Right ventricle myocardium superior (tissue), 1 donor: ENCODE results near the gene PRND. TPM values are rescaled to one million over a fixed set of nuclear protein-coding genes. Genes with fewer than 3 reads are reported as not detected.
A peak's percentile ranks its signal among the peaks of the same experiment; 100 is the strongest.
"Not testable (repeated sequence)": the region's sequence is repeated elsewhere in the genome, so short reads cannot be mapped to it uniquely, and the experiment has no call there.

Experiments used
- ATAC-seq: fragments of 200-7000 bp; cut with Tn5 transposase; one replicate; pipeline ENCODE4 v1.9.1; 2020; ENCODE audit warnings: mild to moderate bottlenecking; ENCODE audit not compliant: poor library complexity
- DNase-seq: peaks from one replicate; pipeline ENCODE4 v3.0.0-alpha.2; 2020
- intact Hi-C: fragments of 100-400 bp; cut with DNase I; formaldehyde crosslinking; loops from one replicate; pipeline ENCODE4 v1.11.2; 2022
- total RNA-seq: library from RNA; stranded (reverse); fragmentation: NEBNext Ultra II Directional; extraction: Animal tissue kit (Norgen Biotek cat#: 25700); gene quantifications from one replicate; pipeline ENCODE4 v1.2.1, GENCODE V29; 2021
- donor health status: DM: no; HTN: yes; CAD: no; lungs with severe emphysema.

PRND gene
- total RNA-seq, 1 donor from 2014 or later, result not detected

- intact Hi-C loops, result no loop called here
- ATAC-seq (peak; percentile 45), DNase-seq (no peak)
Observed at GRCh38 chr20:4726710-4727397, 5.1 kb downstream of the PRND start.

- DNase-seq, result no peak
Observed at GRCh38 chr20:4728120-4728760, 6.5 kb downstream of the PRND start.

GRCh38 chr20:4729265-4729664, 7.6 kb downstream of the PRND start:
- DNase-seq (no peak), ATAC-seq (no peak)
- intact Hi-C loops, result no loop called here

More at GRCh38 chr20:4728120-4728760, 6.5 kb downstream of the PRND start:
- intact Hi-C loops, result no loop called here
- no peak for ATAC-seq

- intact Hi-C loops, result no loop called here
- DNase-seq (no peak), ATAC-seq (no peak)
Observed at GRCh38 chr20:4730780-4731179, 9.1 kb downstream of the PRND start.

- DNase-seq (no peak), ATAC-seq (no peak)
- intact Hi-C loops, result no loop called here
Observed at GRCh38 chr20:4736875-4737274, 15.2 kb downstream of the PRND start.

- DNase-seq, result no peak
- intact Hi-C loops, result no loop called here
- ATAC-seq, result no peak
Observed at GRCh38 chr20:4737857-4738627, 16.3 kb downstream of the PRND start.

- DNase-seq, result peak; percentile 55
- intact Hi-C loops, result no loop called here
- no peak for ATAC-seq
Observed at GRCh38 chr20:4740774-4741431, 19.2 kb downstream of the PRND start.

GRCh38 chr20:4748847-4749246, 27.1 kb downstream of the PRND start:
- ATAC-seq (no peak), DNase-seq (no peak)
- intact Hi-C loops, result no loop called here

GRCh38 chr20:4749326-4749725, 27.6 kb downstream of the PRND start:
- intact Hi-C loops, result no loop called here
- DNase-seq (no peak), ATAC-seq (no peak)

GRCh38 chr20:4750381-4750780, 28.7 kb downstream of the PRND start:
- DNase-seq (no peak), ATAC-seq (no peak)
- intact Hi-C loops, result no loop called here

- intact Hi-C loops, ATAC-seq: not testable (repeated sequence)
- peak; percentile 48 for DNase-seq
Observed at GRCh38 chr20:4759100-4759884, 37.6 kb downstream of the PRND start.

- intact Hi-C loops, result no loop called here
- no peak for ATAC-seq
- DNase-seq, result no peak
Observed at GRCh38 chr20:4763261-4763660, 41.6 kb downstream of the PRND start.

GRCh38 chr20:4763723-4764510, 42.2 kb downstream of the PRND start:
- DNase-seq, result no peak
- intact Hi-C loops, result no loop called here
- no peak for ATAC-seq

- intact Hi-C loops, result no loop called here
- ATAC-seq, result no peak
- no peak for DNase-seq
Observed at GRCh38 chr20:4764805-4765204, 43.1 kb downstream of the PRND start.

- intact Hi-C loops, result no loop called here
- DNase-seq (no peak), ATAC-seq (no peak)
Observed at GRCh38 chr20:4765681-4766080, 44.0 kb downstream of the PRND start.

- DNase-seq, result no peak
- intact Hi-C loops, result no loop called here
- no peak for ATAC-seq
Observed at GRCh38 chr20:4766631-4767030, 44.9 kb downstream of the PRND start.

GRCh38 chr20:4767084-4767483, 45.4 kb downstream of the PRND start:
- DNase-seq (no peak), ATAC-seq (no peak)
- intact Hi-C loops, result no loop called here

- intact Hi-C loops, result no loop called here
- ATAC-seq, result no peak
Observed at GRCh38 chr20:4769328-4769727, 47.6 kb downstream of the PRND start.

More at GRCh38 chr20:4769328-4769727, 47.6 kb downstream of the PRND start:
- no peak for DNase-seq
